Stimulated activated CD4-positive, alpha-beta T cell treated with anti-CD3 and anti-CD28 coated beads, Interleukin-1b, Interleukin-23, amount 100 ng/mL, for 4 hours (primary cell): ENCODE measurements around the gene GNB1L.

ENCODE experiments used
- DNase-seq, 2 donors: peaks; one replicate each; pipeline ENCODE4 v3.0.0-alpha.2; 2020; ENCODE audit warnings: low read depth in 2 of 2

GNB1L gene

DNA sequence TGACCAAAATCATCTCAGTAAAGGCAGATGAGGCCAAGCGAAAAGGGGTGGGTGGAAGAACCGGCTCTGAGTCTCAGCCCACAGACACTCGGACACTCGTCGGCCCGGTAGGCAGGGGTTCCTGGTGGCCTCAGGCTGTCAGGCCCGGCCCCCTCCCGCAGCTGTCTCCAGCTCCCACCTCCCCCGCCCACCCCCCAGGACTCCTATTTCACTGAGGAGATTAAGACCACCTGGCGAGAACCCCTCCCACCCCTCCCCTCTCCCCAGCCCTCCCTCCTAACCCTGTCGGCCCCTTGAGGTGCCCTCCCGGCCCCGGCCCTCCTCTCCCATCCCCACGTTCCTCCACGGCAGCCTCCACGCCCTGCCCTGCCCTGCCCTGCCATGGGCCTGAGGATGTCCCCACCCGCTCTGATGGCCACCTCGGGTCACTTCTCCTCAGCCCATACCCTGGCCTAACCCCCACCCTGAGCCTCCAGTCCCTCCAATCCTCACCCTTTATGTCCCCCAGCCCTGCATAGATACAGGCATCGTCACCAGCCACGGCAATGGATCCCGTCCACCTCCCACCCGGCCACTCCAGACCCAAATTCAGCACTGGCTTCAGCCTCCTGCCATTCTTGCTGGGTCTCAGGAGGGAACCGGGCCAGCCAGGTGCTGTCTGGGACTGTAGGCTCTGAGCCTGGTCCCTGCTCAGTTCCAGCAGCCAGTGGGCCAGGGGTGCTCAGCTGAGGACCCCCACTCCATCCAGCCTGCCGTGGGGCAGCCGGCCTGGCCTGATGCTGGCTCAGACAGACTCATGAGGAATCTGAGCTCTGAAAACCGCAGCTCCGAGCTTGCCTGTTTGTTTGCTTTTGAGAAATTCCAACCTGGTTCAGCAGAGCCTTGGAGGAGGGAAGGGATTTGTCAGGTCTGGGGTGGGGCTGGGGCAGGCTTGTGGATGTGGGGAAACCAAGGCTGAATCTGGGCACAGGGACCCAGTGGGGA, 103.9 kb downstream of the GNB1L start:
- no peak for DNase-seq

DNA sequence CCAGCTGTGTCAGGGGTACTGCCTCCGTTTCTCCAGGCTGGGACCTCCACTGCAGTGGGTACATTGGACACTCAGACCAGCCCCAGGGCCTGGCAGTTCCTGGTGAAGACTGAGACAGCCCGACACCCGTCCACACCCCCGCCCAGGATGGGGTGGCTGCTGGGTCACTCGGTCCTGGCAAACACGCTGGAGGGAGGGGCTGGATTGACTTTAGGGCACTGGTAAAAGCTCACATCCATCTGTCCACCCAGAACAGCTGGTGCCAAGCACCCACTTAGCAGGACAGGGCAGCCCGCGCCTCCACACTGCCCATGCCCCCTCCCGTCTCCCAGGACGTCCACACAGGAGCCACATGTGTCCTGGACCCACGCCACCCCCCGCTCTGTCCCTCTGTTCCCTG, 104.8 kb downstream of the GNB1L start:
- no peak for DNase-seq

DNA sequence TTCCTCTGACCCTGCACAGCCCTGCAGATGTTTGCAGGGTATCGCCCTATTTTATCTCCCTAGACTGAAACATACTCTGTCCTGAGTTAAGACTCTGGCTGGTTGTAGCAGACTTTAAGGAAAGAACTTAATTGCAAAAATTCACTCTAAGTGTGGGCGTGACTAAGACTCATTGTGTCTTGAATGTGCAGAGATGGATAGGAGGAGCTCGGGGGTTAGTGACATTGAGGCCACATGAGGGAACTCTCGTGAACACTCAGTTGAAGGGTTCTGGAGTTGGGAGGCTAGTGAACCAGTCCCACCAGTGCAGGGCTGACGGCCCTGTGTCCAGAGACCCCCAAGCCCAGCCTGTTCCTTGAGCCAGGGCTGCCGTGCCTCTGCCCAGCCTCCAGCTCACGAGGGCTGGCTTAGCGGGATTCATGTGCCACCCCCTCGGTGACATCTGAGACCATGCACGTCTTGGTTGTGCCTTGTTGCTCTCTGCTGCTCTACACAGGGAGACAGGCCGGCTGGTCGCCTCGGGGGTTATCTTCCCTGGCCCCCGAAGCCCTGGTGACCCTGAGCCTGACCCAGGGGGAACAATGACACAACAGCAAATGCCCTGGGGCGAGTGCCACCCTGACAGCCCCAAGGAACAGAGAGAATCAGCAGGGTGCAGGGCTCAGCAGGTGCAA, 105.5 kb downstream of the GNB1L start:
- no peak for DNase-seq

DNA sequence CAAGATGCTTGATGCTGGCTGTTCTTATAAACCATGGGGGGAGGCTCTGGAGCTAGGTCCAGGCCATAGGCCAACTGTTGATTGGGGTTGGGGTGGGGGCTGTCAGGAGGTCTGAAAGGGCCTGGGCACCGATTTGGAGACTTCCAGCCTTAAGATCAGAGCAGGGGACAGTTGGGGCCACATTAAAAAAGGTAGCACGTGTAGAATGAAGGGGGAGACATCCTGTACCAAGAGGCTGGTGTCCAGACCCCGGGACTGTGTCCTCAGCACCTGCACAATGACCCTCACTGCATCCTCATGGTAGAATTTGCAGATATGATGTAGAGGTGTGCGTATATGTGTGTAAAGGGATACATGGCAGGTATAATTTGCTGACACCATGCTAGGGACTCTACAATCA, 106.5 kb downstream of the GNB1L start:
- DNase-seq, result no peak

DNA sequence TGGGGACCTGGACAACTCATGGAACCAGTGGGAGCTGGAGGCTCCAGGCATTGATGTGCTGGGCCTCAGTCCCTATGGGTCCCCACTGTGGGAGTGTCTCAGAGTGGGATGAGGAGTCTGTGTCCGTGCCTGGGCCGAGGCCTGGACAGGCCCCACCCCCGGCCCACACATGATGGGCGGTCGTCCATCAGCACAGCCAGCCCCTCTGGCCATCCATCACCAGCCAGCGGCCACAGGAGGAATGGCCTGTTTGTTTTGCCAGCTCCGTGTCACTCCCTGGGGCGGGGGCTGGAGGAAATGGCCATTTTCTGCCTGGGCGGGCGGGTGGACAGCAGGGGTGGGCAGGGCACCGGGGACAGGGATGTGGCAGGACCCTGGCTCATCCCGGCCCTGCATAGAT, 107.1 kb downstream of the GNB1L start:
- DNase-seq, result no peak

DNA sequence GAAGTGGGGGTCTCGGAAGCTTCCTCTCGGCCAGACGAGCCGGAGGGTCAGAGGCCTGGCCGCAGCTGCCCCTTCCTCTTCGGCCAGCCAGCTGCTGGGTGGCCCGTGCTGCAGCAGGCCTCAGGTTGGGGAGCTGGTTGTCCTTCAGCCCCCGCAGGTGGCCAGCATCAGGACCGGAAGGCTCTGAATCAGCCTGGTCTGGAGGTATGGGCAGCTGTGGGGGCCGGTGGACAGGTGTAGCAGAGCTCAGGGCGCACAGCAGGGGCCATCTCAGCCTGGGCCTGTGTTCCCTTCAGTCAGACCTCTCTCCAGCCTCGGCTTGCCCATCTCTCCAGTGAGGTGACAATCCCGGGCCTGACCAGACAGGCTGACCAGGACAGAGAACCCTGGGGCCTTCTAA, 107.9 kb downstream of the GNB1L start:
- no peak for DNase-seq

DNA sequence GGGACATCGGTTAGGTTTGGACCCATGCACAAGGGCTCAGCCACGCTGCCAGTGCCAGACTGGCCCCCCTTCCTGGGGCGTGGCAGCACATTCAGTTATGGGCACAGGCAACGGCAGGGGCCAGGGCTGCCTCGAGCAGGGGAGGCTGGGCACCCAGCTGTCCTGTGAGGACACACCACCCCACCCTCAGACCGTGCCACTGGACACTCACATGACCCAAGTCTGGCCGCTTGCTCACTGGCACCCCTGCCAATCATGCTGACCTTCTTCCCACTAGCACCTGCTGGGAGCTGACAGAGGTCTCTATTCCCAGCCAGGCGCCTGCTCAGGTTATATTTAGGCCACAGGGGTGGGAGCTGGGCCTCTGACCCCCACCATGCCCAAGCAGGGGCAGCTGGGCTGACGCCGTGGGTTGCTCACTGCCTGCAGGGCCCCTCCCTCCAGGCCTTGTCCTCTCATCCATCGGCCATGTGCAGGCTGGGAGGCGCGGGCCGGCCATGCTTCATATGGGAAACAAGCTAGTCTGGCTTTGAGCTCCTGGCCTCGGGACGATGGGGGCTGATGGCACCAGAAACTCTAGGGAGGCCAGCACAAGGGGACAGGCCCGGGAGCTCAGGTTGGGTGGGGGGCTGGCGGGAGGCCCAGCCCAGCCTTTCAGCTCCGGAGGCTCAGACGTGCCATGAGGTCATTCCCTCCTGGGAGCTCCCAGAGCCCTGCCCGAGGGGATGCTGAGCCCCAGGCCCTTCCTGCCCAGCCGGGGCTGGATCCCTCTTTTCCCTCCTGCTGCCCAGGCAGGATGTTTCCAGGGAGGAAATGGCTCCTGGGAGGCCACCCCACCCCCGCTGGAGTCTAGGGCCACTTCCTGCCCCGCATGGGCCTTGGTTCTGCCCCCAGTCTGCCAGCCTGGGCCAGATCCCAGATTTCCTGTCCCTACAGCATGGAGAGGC, 109.2 kb downstream of the GNB1L start:
- no peak for DNase-seq

DNA sequence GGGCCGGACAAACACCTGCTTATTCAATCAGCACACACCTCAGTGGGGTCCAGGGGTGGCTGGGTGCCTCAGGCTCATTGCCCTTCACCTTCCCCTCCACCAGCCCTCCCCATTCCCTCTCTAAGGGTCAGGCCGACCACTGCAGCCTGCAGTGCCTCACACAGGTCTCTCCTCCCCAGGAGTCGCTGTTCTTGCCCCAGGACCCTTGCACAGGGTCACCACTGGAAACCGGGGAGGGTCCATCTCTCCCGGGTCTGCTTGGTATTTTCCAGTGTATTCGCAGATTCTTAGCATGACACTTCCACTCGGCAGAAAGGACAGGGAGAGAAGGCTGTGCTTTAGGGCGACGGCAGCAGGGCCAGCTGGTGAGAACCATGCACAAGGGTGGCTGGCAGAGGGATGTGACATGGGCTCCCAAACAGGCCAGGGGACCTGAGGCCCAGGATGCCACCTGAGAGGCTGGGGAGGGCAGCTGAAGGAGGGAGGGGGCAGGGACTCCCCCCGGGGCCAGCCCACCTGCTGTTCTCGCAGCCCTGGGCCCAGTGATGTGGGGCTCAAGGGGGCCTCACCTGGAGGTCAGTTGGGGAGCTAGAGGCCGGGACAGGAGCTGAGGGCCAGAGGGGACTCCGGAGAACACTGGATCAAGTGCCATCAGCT, 110.2 kb downstream of the GNB1L start:
- no peak for DNase-seq

DNA sequence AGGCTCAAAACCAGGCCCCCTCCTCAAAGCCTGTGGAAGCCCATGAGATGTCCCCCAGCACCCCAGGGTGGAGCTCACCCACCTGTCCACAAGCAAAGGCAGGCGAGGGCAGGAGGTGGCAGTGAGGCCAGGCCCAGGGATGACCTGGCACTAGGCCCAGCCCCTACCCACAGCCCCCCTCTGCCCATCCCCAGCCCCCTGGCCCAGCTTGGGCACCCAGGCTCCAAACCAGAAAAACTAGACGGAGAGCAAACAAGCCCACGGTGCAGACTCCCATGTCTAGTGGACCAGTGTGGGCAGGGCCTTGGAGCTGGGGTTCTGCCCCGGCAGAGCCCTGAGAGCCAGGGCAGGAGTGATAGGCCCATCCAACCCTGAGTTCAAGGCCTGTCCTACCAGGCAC, 111.0 kb downstream of the GNB1L start:
- no peak for DNase-seq

DNA sequence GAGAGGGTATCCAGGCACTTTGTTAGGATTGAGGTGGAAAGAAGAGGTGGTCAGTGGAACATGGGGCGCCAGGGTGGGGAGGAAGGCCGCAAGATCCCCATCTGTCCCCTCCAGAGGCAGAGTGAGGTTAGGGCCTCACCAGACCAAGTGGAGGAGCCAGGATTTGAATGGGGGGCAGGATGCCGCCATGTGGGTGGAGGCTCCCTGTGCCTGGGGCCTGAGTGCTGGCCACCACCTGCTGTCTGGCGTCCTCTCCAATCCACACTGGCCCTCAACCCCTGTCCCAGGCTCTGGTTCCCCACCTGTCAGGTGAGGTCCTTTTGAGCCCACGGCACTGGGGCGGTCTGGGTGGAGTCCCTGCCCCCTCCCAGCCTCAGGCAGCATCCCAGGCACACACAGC, 111.6 kb downstream of the GNB1L start:
- no peak for DNase-seq

DNA sequence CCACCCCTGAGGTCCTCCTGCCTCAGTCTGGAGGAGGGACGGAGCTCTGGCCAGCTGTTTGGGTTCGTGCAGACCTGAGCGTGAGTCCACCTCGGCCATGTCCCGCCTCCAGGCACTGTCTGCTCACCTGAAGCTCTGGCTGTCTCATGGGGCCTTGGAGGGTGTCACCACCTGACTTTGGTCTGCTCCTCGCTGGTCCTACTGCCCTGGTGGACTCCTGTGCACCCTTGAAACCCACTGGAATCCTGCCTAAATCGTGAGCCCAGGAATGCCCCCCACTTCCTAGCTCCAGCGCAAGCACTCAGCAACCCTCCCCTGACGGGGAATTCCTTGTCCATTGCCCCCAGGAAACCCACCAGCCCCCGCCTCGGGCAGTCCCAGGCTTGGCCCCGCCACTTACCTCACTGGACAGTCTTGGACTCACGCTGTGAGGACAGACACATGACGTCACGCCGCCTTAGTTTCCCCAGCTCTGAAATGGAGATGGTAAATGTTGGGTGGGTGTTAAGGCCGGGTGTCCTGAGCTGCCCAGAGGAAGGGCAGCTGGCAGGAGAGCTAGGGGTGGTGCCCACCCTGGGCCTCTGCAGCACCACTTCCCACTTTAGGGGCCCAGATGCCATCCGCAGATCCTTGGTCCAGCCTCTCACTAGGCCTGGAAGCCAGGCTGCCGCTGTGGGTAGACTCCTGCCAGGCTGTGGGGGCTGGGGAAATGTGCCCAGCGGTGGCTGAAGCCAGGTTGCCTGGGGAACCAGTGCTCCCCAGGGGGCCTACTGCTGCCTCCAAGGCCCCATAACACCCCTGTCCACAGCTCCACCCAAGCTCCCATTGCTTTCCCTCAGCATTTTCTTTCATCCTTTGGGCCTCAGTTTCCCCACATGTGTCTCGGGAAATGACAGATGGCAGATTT, 112.3 kb downstream of the GNB1L start:
- no peak for DNase-seq

DNA sequence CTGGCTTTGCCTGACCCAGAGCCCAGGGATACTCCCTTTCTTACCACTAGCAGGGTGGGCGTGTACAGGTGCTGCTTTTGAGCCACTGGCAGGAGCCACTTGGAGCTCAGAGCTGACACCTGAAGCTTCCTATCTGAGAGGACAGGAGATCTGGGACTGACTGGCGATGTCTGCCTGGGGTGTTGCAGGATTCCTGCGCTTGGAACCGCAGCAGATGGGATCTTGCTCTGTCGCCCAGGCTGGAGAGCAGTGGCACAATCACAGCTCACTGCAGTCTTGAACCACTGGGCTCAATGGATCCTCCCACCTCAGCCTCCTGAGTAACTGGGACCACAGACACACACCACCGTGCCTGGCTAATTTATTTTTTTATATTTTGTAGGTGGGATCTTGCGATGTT, 113.6 kb downstream of the GNB1L start:
- DNase-seq, result no peak

DNA sequence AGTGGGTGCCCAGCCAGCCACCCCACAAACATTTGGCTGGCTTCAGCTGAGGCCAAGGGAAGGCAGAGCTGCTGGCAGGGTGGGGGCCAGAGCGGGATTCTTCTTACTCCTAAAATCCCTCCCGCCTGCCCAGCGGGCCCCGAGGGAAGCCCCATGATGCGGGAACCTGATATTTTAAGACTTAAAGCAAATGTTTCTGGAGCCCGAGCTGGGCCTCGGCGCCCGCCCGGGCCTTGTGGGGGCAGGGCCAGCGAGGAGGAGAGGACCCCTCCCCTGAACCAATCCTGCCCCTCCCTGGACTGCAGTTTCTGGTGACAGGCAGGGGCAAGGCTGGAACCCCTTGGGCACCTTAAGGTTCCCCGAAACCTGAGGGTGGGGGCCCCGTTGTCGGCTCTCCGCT, 114.1 kb downstream of the GNB1L start:
- DNase-seq, result no peak

DNA sequence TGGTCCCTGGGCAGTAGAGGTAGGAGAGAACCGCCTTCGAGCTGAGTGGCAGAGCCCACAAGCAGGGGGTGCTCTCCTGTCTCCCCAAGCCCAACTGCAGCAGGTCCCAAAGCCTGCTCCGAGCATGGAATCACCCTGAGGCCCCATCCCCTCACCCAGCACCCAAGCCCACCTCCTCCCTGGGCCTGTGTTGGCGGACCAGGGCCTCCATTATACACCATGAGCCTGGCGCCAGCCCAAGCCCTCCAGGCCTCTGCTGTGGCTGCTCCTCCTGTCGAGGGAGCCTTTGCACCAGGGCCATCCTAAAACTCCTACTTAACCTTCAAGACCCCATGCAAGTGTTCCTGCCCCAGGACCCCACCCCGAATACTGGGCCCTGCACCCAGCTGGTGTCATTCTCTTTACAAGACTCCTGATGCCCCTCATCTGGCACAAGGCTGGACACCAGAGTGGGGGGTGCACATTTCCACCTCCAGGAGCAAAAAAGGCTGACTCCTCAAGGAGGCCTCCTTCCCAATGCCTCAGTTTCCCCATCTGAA, 114.7 kb downstream of the GNB1L start:
- DNase-seq, result no peak

DNA sequence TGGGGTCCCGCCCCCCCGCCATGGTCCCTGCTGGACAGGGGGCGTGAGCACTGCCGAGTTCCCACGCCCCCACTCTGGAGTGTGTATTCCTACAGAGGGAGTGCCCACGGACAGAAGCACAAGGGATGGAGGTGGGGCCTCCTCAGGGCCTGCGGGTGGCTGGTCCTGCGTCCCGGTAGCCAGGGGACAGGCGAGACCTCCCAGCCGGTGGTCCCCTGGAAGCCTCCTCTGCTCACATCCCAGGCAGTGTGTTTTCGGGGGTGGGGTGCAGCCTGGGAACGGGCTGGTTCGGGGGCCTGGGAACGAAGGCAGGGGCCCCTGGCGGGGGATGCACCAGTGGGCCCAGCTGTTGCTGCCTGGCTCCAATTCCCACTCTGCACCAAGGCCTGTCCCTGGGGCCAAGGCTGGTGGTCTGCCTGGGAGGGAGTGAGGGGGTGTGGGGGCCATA, 115.2 kb downstream of the GNB1L start:
- DNase-seq, result no peak

DNA sequence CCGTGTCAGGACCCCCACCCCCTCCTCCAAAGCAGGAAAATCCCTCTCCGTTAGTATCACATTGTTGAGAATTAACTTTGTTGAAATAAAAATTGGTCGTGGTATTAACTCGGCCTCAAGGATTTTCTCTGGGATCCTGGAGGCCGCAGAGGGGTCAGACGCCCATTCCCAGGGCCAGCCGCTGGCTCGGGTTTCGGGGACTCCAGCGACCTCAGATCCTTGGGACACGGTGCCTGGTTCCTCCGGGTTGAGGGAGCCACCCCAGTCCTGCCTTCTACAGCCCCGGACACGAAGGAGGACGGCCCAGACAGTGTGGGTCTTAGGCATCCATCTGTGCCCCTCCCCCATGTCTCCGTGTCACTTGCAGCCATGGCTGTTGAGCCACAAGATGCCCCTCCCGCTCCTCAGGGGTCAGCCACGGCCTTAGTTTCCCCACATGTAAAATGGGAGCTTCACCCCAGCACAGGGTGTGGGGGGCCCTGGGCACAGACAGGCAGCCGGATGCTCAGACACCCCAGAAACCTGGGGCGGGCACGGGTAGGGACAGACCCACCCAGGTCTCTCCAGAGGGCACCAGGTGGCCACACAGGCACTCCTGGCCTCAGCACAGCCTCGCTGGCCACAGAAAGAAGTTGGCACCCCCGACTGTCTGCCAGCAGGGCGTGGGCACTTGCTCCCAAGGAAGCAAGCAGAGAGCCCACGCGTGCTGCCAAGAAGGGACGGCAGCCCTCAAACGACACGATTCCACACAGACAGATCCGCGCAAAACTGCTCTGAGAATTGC, 115.8 kb downstream of the GNB1L start:
- DNase-seq, result no peak

DNA sequence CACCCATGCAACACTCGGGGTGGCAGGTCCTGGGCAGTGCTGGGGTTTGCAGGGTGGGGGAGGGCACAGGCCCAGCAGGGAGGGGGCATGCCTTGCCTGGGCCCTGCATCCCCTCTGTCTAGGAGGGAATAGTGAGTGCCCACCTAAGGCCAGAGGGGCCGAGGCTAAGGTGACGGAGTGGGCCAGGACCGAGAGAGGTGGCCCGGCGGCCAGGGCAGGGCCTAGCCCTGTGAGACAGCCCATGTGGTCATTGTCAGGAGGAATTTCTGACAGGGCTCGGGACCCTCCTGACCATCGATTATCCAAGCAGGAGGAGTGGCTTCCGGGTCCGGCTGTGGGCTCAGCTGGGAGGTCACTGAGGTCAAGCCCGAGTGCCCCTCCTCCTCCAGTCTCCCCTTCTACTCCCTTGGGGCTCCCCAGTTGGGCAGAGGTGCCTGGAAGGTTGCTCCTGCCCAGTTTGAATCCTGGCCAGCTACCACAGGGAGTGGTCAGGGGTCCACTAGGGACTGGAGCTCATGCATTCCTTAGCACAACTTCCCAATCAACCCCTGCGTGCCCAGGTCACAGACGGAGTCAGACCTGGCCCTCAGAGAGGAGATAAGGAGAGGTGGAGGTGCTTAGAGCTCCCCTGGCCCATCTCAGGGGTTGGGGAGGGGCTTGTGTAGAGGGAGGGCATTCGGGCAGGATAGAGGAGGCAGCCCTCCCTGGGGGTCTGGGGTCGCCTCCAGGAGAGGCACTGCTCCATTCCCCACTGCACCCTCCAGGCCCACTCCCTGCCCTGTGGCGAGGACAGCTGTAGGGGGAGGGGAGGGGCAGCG, 116.6 kb downstream of the GNB1L start:
- DNase-seq, result no peak
